Brain microvascular endothelial cell (primary cell): ENCODE measurements around the gene NACAD.

Experiments used
- DNase-seq: peaks from one replicate; pipeline ENCODE4 v3.0.0-alpha.2; 2020
- H3K27ac ChIP-seq: fragments of 250-450 bp; sonication (Bioruptor Pico); 2 replicates; pipeline ENCODE4 v1.5.1; 2020; ENCODE audit warnings: mild to moderate bottlenecking, moderate library complexity
- H3K27me3 ChIP-seq: fragments of 250-450 bp; sonication (Bioruptor Pico); replicated peaks from 2 replicates; pipeline ENCODE4 v1.5.1; 2020; ENCODE audit warnings: mild to moderate bottlenecking
- H3K36me3 ChIP-seq: fragments of 250-450 bp; sonication (Bioruptor Pico); replicated peaks from 2 replicates; pipeline ENCODE4 v1.5.1; 2020; ENCODE audit warnings: mild to moderate bottlenecking
- H3K4me3 ChIP-seq: 2 replicates; pipeline ENCODE4 v1.5.1; 2011; ENCODE audit warnings: low read depth, mild to moderate bottlenecking, control low read depth, low read length, moderate library complexity
- in situ Hi-C: cut with HindIII; loops from 2 replicates; pipeline ENCODE4 v1.10.0; 2017; ENCODE audit warnings: low sequenced_read_pairs, low pct_ligation_motif_present
- TF ChIP-seq, protein P1 (sequence below): IDR thresholded peaks from 2 replicates; pipeline ENCODE4 v1.5.1; 2011; ENCODE audit warnings: low read depth, mild to moderate bottlenecking, moderate library complexity, low read length, control low read depth, inconsistent platforms; ENCODE audit errors: missing control alignments

NACAD gene

DNA sequence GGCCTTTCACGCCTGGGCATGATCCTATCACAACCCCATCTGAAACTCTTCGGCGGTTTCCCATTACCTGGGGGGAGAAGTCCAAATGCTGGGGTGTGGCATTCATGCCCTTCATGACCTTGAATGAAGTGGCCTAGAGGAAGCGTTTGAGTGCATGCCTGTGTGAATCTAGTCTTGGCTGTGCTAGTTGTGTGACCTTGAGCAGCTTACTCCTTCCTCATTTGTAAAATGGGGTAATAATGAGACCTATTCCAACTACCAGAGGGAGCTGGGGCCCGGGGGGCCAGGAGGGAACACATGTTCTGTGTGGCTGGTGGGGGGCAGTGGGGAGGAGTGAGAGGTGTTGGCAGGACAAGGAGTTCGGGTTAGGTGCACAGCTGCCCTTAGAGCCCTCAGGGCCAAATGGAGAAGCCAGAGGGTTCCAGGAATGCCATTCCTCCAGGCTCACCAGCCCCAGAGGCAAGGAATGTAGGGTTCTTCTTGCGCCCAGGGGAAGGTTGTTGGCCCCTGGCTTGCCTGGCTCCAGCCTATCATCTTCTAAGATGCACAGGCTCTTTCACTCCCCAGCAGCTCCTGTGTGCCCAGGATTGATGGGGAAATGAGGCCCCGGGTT is 44.0 kb upstream of the NACAD start:
- Histone ChIP-seq H3K4me3 (no peak overlapping the region), H3K36me3 (no peaks in the 10 kb centered on the region), H3K27me3 (no peaks in the 10 kb centered on the region), H3K27ac (no peak overlapping the region)
- TF ChIP-seq, protein P1, sequence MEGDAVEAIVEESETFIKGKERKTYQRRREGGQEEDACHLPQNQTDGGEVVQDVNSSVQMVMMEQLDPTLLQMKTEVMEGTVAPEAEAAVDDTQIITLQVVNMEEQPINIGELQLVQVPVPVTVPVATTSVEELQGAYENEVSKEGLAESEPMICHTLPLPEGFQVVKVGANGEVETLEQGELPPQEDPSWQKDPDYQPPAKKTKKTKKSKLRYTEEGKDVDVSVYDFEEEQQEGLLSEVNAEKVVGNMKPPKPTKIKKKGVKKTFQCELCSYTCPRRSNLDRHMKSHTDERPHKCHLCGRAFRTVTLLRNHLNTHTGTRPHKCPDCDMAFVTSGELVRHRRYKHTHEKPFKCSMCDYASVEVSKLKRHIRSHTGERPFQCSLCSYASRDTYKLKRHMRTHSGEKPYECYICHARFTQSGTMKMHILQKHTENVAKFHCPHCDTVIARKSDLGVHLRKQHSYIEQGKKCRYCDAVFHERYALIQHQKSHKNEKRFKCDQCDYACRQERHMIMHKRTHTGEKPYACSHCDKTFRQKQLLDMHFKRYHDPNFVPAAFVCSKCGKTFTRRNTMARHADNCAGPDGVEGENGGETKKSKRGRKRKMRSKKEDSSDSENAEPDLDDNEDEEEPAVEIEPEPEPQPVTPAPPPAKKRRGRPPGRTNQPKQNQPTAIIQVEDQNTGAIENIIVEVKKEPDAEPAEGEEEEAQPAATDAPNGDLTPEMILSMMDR = no peak
- in situ Hi-C loops = no loop called here
- no peak for DNase-seq

GRCh38 chr7:45131891-45132290 is 43.1 kb upstream of the NACAD start:
- Histone ChIP-seq H3K36me3 (no peaks in the 10 kb centered on the region), H3K27ac (no peak overlapping the region), H3K27me3 (no peaks in the 10 kb centered on the region), H3K4me3 (no peak overlapping the region)
- DNase-seq = no peak
- TF ChIP-seq, protein P1 = no peak
- in situ Hi-C loops = no loop called here

- TF ChIP-seq, protein P1 = no peak
- H3K4me3 ChIP-seq = no peak overlapping the region
- no peak for DNase-seq
- in situ Hi-C loops = no loop called here
- no peaks in the 10 kb centered on the region for H3K27me3 ChIP-seq
- H3K27ac ChIP-seq = no peak overlapping the region
- H3K36me3 ChIP-seq = no peaks in the 10 kb centered on the region
These were observed 42.1 kb upstream of the NACAD start for GRCh38 chr7:45130910-45131309.

DNA sequence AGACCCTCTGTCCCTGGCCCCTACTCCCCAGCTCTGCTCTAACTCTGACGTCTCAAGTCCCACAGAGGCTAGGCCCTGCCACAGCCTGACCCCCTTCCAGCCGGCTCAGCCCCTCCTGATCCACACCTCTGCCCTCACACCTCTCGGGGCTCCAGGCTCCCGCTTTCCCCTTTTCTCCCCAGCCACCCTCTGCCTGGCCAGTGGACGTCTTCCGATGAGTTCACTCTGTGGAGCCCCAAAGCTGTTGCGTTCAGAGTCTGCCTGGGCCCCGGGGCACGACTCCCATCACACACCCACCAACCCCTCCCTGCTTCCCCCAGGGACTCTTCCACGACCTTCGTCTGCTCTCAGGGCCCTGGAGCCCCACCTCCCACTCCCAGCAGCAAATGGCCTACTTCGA is 41.1 kb upstream of the NACAD start:
- DNase-seq = no peak
- Histone ChIP-seq H3K4me3 (no peak overlapping the region), H3K27ac (no peak overlapping the region), H3K36me3 (no peaks in the 10 kb centered on the region), H3K27me3 (no peaks in the 10 kb centered on the region)
- in situ Hi-C loops = no loop called here
- TF ChIP-seq, protein P1 = no peak

DNA sequence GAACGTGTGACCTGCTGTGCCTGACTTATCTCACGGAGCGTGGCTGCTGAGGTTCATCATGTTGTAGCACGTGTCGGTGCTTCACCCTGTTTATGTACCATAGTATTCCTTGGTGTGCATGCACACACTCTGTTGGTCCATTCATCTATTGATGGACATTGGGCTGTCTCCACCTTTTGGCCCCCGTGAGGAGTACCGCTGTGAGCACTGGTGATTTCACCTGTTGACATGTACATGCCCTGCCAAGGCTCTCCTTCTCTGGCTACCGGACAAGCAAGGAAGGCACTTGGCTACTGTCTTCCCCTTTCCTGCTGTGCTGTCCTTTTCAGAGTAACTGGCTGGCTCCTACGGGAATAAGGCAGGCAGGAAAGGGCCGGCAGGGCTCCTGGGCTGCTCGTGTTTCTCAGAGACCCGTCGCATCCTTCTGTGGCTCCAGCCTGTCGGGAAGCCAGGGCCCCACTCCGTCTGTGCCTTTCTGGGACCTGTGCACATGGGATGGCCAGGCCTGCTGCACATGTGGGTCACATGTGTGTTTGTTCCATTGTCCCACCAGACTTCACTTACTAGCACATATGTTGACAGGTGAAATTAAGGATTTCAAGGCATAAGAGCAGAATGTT is 40.5 kb upstream of the NACAD start:
- in situ Hi-C loops = no loop called here
- Histone ChIP-seq H3K27me3 (no peaks in the 10 kb centered on the region), H3K4me3 (no peak overlapping the region), H3K27ac (no peak overlapping the region), H3K36me3 (no peaks in the 10 kb centered on the region)
- DNase-seq = no peak
- TF ChIP-seq, protein P1 = no peak

DNA sequence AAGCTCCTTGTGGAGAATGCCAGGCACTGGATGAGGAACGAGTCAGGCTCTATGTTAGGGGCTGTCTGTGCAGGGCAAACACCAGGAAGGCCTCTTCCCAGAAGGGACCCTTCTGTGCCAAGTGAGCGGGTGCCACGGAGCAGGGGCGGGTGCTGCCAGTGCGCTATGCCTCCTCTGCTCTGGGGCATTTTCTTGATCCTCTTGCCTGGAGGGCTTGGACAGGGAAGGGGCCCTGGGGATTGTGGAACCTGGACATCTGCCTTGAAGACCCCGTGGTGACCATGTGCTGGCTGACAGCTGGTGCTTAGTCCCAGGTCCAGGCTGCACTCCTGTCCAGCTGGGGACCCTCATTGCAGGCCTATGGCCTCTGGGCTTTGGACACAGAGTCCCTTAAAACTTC is 38.2 kb upstream of the NACAD start:
- in situ Hi-C loops = no loop called here
- TF ChIP-seq, protein P1 = no peak
- DNase-seq = no peak
- no peak overlapping the region for H3K27ac ChIP-seq
- no peak overlapping the region for H3K4me3 ChIP-seq
- H3K36me3 ChIP-seq = no peaks in the 10 kb centered on the region
- no peaks in the 10 kb centered on the region for H3K27me3 ChIP-seq
